CD4-positive, alpha-beta T cell (primary cell): ENCODE measurements around the gene C1QC. TPM values are rescaled to one million over a fixed set of nuclear protein-coding genes. Genes with fewer than 3 reads are reported as not detected.

ENCODE experiments used
- ATAC-seq: fragments of 200-7000 bp; cut with Tn5 transposase; one replicate; pipeline ENCODE4 v1.10.0; 2022; ENCODE audit warnings: mild to moderate bottlenecking; ENCODE audit not compliant: poor library complexity
- CTCF ChIA-PET: fragments of 350-600 bp; sonication (Branson Sonifier 250); formaldehyde crosslinking; loops from one replicate; lab custom pipeline; 2021; ENCODE audit warnings: antibody characterized with exemption, inconsistent platforms; lab: Charles Lee
- POLR2A ChIA-PET: fragments of 350-600 bp; sonication (Branson Sonifier 250); formaldehyde crosslinking; loops from one replicate; lab custom pipeline; 2021; ENCODE audit warnings: antibody characterized with exemption, inconsistent platforms; lab: Charles Lee
- DNase-seq, 14 experiments: peaks; one replicate each; pipeline ENCODE4 v3.0.0-alpha.2; 2013 to 2020; ENCODE audit warnings: mixed read lengths in 2 of 14
- H3K27ac ChIP-seq, 2 donors: one replicate each; pipeline versions ENCODE4 v1.5.1 to v1.7.0; 2013; ENCODE audit warnings: low read length in 2 of 2, low read depth in 1 of 2, mild to moderate bottlenecking in 1 of 2
- H3K27me3 ChIP-seq, 2 experiments: 1 replicate in 1 of 2; 2 replicates in 1 of 2; pipeline versions ENCODE4 v1.6.1 to v1.7.0; 2013; ENCODE audit warnings: low read length in 2 of 2, control low read depth in 1 of 2, mild to moderate bottlenecking in 1 of 2, moderate library complexity in 1 of 2; ENCODE audit not compliant: insufficient read depth in 2 of 2, control insufficient read depth in 1 of 2
- H3K36me3 ChIP-seq: one replicate; pipeline ENCODE4 v1.6.1; 2013; ENCODE audit warnings: low read length, control low read depth; ENCODE audit not compliant: insufficient read depth
- H3K4me1 ChIP-seq: one replicate; pipeline ENCODE4 v1.6.1; 2013; ENCODE audit warnings: low read length, control low read depth; ENCODE audit not compliant: insufficient read depth
- H3K4me3 ChIP-seq: one replicate; pipeline ENCODE4 v1.5.1; 2013; ENCODE audit warnings: mild to moderate bottlenecking, low read length, moderate library complexity
- H3K9me3 ChIP-seq, 2 experiments: 1 replicate in 1 of 2; 2 replicates in 1 of 2; pipeline versions ENCODE4 v1.6.1 to v1.7.0; 2013; ENCODE audit warnings: low read length in 2 of 2, mild to moderate bottlenecking in 2 of 2, control low read depth in 1 of 2, moderate library complexity in 1 of 2; ENCODE audit not compliant: control insufficient read depth in 1 of 2, insufficient read depth in 1 of 2
- H3K27ac Mint-ChIP-seq: one replicate; pipeline ENCODE4 v1.8.0; 2020; ENCODE audit warnings: mixed read lengths
- H3K27me3 Mint-ChIP-seq: one replicate; pipeline ENCODE4 v1.8.0; 2021; ENCODE audit warnings: mixed read lengths
- H3K36me3 Mint-ChIP-seq: one replicate; pipeline ENCODE4 v1.8.0; 2021; ENCODE audit warnings: low read depth, mixed read lengths
- H3K4me1 Mint-ChIP-seq: one replicate; pipeline ENCODE4 v1.8.0; 2021; ENCODE audit warnings: low read depth, mixed read lengths
- H3K4me3 Mint-ChIP-seq: one replicate; pipeline ENCODE4 v1.8.0; 2020; ENCODE audit warnings: mild to moderate bottlenecking, mixed read lengths
- H3K9me3 Mint-ChIP-seq: one replicate; pipeline ENCODE4 v1.8.0; 2020; ENCODE audit warnings: mixed read lengths
- intact Hi-C, 2 experiments: fragments of 100-400 bp; cut with DNase I in 1 of 2; cut with micrococcal nuclease in 1 of 2; formaldehyde crosslinking; loops; one replicate each; pipeline versions ENCODE4 v1.15.1 to v1.9.0; 2023 to 2025; cut with DNase I, micrococcal nuclease
- total RNA-seq, 174 experiments: library from RNA in 2 of 174; stranded (reverse) in 2 of 174; gene quantifications; one replicate each; pipeline ENCODE4 v1.2.3 and lab custom pipeline; 2021 to 2026
- TF ChIP-seq, protein P1 (sequence below): fragments of 200-600 bp; IDR thresholded peaks from one replicate; pipeline ENCODE4 v1.8.0; 2022; ENCODE audit warnings: antibody characterized with exemption, mild to moderate bottlenecking

C1QC gene
- total RNA-seq, 2 experiments from 2014 or later: not detected

- no peaks in the 10 kb centered on the region for H3K36me3 ChIP-seq
- intact Hi-C loops: no loop called here
- DNase-seq (no peak), ATAC-seq (no peak)
- H3K4me3 ChIP-seq: no peak overlapping the region
- TF ChIP-seq, protein P1, sequence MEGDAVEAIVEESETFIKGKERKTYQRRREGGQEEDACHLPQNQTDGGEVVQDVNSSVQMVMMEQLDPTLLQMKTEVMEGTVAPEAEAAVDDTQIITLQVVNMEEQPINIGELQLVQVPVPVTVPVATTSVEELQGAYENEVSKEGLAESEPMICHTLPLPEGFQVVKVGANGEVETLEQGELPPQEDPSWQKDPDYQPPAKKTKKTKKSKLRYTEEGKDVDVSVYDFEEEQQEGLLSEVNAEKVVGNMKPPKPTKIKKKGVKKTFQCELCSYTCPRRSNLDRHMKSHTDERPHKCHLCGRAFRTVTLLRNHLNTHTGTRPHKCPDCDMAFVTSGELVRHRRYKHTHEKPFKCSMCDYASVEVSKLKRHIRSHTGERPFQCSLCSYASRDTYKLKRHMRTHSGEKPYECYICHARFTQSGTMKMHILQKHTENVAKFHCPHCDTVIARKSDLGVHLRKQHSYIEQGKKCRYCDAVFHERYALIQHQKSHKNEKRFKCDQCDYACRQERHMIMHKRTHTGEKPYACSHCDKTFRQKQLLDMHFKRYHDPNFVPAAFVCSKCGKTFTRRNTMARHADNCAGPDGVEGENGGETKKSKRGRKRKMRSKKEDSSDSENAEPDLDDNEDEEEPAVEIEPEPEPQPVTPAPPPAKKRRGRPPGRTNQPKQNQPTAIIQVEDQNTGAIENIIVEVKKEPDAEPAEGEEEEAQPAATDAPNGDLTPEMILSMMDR: no peak
- H3K9me3 ChIP-seq: no peaks in the 10 kb centered on the region
- CTCF ChIA-PET: no interaction called here
- H3K27me3 ChIP-seq: peaks cover 19 to 21% of the 10 kb centered on the region in 2 experiments
- Mint-ChIP-seq H3K27me3 (peaks cover 93% of the 10 kb centered on the region), H3K27ac (no peak overlapping the region), H3K36me3 (no peaks in the 10 kb centered on the region), H3K4me3 (no peak overlapping the region), H3K9me3 (no peaks in the 10 kb centered on the region), H3K4me1 (no peaks in the 10 kb centered on the region)
- POLR2A ChIA-PET: no interaction called here
- no peak overlapping the region for H3K27ac ChIP-seq
- no peaks in the 10 kb centered on the region for H3K4me1 ChIP-seq
These were observed 35.1 kb upstream of the C1QC start for GRCh38 chr1:22608361-22608760.

DNA sequence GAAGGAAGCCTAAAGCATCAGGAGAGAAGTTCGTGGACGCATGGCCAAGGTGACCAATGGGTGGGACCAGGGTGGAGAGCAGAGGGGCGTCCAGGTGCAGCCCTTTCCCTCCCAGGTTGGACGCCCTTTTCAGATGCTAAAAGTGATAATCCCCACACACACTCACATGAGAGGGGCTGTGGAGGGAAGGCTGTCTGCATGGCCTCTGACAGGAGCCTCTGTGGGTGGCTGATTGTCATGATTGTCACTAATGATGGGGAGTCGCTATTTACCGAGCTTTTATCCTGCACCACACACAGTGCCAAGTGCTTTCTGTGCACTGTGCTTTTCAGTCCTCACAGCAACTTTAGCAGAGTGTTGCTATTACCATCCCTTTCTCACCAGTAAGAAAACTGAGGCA is 34.1 kb upstream of the C1QC start:
- H3K36me3 Mint-ChIP-seq: no peaks in the 10 kb centered on the region
- ChIA-PET POLR2A (no interaction called here), CTCF (no interaction called here)
- DNase-seq: no peak
- intact Hi-C loops: no loop called here
- H3K4me3 Mint-ChIP-seq: no peak overlapping the region
- H3K27me3 ChIP-seq: peaks cover 17 to 28% of the 10 kb centered on the region in 2 experiments
- TF ChIP-seq, protein P1: no peak
- ATAC-seq: no peak
- no peak overlapping the region for H3K27ac Mint-ChIP-seq
- H3K4me1 ChIP-seq: no peaks in the 10 kb centered on the region
- no peak overlapping the region for H3K4me3 ChIP-seq
- no peak overlapping the region for H3K27ac ChIP-seq
- peaks cover 0 to 5% of the 10 kb centered on the region in 2 experiments for H3K9me3 ChIP-seq
- H3K36me3 ChIP-seq: no peaks in the 10 kb centered on the region
- peaks cover 90% of the 10 kb centered on the region for H3K27me3 Mint-ChIP-seq
- no peaks in the 10 kb centered on the region for H3K4me1 Mint-ChIP-seq
- no peaks in the 10 kb centered on the region for H3K9me3 Mint-ChIP-seq

DNA sequence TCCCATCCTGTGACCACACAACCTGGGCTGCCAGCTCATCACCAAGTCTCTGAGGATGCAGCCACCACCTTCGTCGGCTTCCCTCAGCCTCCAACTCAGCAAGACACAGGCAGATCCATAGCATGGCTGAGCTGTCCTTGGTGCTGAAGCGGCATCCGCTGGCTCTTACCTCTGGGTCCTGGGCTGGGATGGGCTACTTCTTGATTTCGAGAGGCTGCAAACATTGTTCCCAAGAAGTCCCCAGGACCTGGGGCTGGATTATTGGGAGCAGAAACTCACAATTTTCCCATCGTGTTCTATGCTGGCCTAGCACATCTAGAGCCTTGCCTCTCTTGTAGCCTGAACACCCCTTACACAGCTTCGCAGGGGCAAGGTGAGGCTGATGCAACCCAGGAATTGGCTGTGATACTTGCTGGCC is 31.9 kb upstream of the C1QC start:
- no peaks in the 10 kb centered on the region for H3K36me3 ChIP-seq
- no peak overlapping the region for H3K4me3 Mint-ChIP-seq
- no peaks in the 10 kb centered on the region for H3K36me3 Mint-ChIP-seq
- peaks cover 0 to 5% of the 10 kb centered on the region in 2 experiments for H3K9me3 ChIP-seq
- no peak overlapping the region for H3K27ac Mint-ChIP-seq
- H3K4me1 ChIP-seq: no peaks in the 10 kb centered on the region
- intact Hi-C loops: no loop called here
- POLR2A ChIA-PET: no interaction called here
- CTCF ChIA-PET: no interaction called here
- H3K9me3 Mint-ChIP-seq: no peaks in the 10 kb centered on the region
- no peak overlapping the region for H3K4me3 ChIP-seq
- TF ChIP-seq, protein P1: no peak
- peaks cover 14 to 36% of the 10 kb centered on the region in 2 experiments for H3K27me3 ChIP-seq
- ATAC-seq: no peak
- no peak overlapping the region for H3K27ac ChIP-seq
- DNase-seq: peak in 3 of 14 experiments; percentile 9 to 15 (median 10)
- no peaks in the 10 kb centered on the region for H3K4me1 Mint-ChIP-seq
- H3K27me3 Mint-ChIP-seq: peaks cover 75% of the 10 kb centered on the region
